ENCODE measurements around the gene GFRA3. TPM values are rescaled to one million over a fixed set of nuclear protein-coding genes. Genes with fewer than 3 reads are reported as not detected.

GFRA3 gene
- total and polyA plus RNA-seq, 8 donors, result 0.47 to 2.6 (median 1.1) TPM

DNA sequence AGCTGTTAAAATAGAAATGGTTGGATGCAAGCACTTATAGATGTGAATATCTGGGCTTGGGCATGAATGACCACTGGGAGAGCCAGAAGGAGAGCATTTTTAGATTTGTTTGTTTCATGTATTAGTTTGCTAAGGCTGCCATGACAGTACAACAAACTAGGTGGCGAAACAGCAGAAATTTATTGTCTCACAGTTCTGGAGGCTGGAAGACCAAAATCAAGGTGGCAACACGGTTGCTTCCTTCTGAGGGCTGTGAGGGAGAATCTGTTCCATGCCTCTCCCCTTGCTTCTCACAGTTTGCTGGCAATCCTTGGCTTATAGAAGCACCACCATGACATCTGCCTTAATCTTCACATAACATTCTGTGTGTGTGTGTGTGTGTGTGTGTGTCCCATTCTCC is 41.1 kb downstream of the GFRA3 start:
- H3K4me1 ChIP-seq, result peaks cover 0 to 10% (median 5%) of the 10 kb centered on the region in 3 donors
- DNase-seq (no peak), FAIRE-seq (no peak), ATAC-seq (no peak)
- H3K9me3 ChIP-seq, result no peaks in the 10 kb centered on the region
- H3K27me3 ChIP-seq, result no peaks in the 10 kb centered on the region
- WGBS, 2 donors, result 83 to 87% methylated on average over 2 of the region's 2 CpGs
- H3K4me3 ChIP-seq, result no peak overlapping the region
- no peaks in the 10 kb centered on the region for H3K36me3 ChIP-seq
- intact Hi-C loops (cut with DNase I), result no loop called here
- no peak overlapping the region for H3K27ac ChIP-seq
- TF ChIP-seq, protein P1, sequence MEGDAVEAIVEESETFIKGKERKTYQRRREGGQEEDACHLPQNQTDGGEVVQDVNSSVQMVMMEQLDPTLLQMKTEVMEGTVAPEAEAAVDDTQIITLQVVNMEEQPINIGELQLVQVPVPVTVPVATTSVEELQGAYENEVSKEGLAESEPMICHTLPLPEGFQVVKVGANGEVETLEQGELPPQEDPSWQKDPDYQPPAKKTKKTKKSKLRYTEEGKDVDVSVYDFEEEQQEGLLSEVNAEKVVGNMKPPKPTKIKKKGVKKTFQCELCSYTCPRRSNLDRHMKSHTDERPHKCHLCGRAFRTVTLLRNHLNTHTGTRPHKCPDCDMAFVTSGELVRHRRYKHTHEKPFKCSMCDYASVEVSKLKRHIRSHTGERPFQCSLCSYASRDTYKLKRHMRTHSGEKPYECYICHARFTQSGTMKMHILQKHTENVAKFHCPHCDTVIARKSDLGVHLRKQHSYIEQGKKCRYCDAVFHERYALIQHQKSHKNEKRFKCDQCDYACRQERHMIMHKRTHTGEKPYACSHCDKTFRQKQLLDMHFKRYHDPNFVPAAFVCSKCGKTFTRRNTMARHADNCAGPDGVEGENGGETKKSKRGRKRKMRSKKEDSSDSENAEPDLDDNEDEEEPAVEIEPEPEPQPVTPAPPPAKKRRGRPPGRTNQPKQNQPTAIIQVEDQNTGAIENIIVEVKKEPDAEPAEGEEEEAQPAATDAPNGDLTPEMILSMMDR (IDR thresholded peaks at IDR 0.05), result no peak

DNA sequence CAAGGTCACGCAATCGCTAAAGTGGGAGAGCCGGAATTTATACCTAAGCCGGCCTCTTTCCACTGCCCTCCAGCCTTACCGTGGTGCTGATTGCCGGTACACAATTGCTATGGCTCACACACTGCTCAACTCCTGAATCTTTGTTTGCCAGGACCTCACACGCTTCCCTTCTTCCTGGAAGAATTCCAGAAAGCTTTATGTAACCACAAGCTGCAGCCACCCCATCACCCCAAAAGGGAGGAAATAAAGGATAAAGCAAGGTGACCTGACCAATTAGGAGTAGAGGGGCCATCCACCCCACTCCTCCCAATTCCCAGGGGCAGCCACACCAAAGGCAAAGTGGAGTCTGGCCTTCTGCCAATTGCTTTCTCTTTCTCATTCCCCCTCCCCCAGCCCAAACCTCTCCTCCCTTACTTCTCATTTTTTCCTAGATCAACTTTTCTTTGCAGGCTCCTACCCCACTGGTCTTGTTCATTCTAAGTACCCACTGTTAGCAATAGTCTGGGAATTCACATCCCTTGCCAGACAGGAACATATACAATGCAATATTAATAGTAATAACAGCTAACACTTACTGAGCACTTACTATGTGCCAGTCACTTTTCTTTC is 43.3 kb downstream of the GFRA3 start:
- TF ChIP-seq, protein P1 (IDR thresholded peaks at IDR 0.05), result no peak
- no peak for FAIRE-seq
- H3K27ac ChIP-seq, result peak overlapping the region in 1 of 4 donors; percentile 41
- H3K4me3 ChIP-seq, result no peak overlapping the region
- no peaks in the 10 kb centered on the region for H3K27me3 ChIP-seq
- H3K9me3 ChIP-seq, result no peaks in the 10 kb centered on the region
- H3K36me3 ChIP-seq, result no peaks in the 10 kb centered on the region
- peak; percentile 75 to 90 (median 85) for ATAC-seq
- DNase-seq, result peak in 2 of 6 donors; percentile 24 to 25
- WGBS, 2 donors, result 13% methylated on average over 7 of the region's 7 CpGs
- intact Hi-C loops (cut with DNase I), result no loop called here
- peaks cover 0 to 10% (median 5%) of the 10 kb centered on the region in 3 donors for H3K4me1 ChIP-seq

DNA sequence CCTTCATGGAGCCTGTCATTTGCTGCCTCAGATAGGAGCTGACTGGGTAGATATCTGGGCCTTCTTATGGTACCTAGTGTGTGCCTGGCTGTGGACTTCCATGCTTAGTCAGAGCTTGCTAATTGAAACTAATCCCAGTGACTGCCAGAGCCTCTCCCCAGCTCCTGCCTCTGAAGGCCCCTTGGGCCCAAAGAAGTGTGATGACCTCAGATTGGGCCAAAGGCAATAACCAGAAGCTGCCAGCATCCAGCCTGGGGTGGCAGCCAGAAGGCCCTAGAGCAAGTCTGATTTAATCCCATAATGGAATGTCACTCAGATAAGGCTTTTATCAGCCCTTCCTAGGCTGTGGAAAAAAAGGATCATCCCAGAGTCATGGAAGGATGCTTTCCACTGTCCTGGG is 44.2 kb downstream of the GFRA3 start:
- intact Hi-C loops (cut with DNase I), result no loop called here
- Histone ChIP-seq H3K4me1 (peaks cover 0 to 10% (median 5%) of the 10 kb centered on the region in 3 donors), H3K36me3 (no peaks in the 10 kb centered on the region), H3K9me3 (no peaks in the 10 kb centered on the region), H3K27ac (peak overlapping the region in 1 of 4 donors; percentile 41), H3K27me3 (no peaks in the 10 kb centered on the region), H3K4me3 (no peak overlapping the region)
- no peak for FAIRE-seq
- DNase-seq, result no peak
- ATAC-seq, result peak in 3 of 4 donors; percentile 56 to 70 (median 69)
- TF ChIP-seq, protein P1 (IDR thresholded peaks at IDR 0.05), result no peak

DNA sequence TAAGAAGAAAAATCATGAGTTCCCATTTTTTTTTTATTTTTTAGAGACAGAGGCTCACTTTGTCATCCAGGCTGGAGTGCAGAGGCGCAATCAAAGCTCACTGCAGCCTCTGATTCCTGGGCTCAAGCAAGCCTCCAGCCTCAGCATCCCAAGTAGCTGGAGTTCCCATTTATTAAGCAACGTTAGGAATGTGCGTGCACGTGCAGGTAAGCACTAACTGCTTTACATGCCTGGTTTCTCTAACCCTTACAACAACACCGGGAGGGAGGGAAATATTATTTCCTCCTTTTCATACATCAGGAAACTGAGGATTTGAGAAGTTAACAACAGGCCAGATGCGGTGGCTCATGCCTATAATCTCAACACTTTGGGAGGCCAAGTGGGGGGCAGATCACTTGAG is 45.0 kb downstream of the GFRA3 start:
- no peaks in the 10 kb centered on the region for H3K9me3 ChIP-seq
- no peaks in the 10 kb centered on the region for H3K36me3 ChIP-seq
- no peak overlapping the region for H3K4me3 ChIP-seq
- no peaks in the 10 kb centered on the region for H3K27me3 ChIP-seq
- TF ChIP-seq, protein P1 (IDR thresholded peaks at IDR 0.05), result no peak
- no peak for DNase-seq
- ATAC-seq, result no peak
- 73 to 77% methylated on average over 6 of the region's 6 CpGs for WGBS, 2 donors
- intact Hi-C loops (cut with DNase I), result loop anchor here in 2 of 3 donors (10.0 kb wide), 2 partner anchors 55 to 185 kb away; no protein-coding TSS in a partner anchor
- H3K4me1 ChIP-seq, result peaks cover 0 to 10% (median 5%) of the 10 kb centered on the region in 3 donors
- no peak for FAIRE-seq
- H3K27ac ChIP-seq, result no peak overlapping the region

DNA sequence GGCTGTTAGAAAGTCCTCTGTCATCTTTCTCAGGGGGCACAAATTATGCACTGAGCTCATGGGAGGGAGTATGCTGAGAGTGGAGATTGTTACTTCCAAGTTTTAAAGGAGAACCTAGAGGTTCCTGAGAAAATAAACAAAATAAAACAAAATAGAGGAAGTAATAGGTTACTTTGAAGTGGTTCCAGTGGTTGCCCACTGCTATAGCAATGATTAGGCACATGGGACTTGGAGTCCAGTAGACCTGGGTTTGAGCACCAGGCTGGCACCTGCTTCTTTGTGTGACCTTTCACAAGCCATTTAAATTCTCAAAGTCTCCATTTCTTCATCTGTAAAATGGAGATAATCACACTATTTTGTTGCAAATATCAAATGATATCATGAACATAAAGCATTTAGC is 47.5 kb downstream of the GFRA3 start:
- Histone ChIP-seq H3K9me3 (no peaks in the 10 kb centered on the region), H3K27me3 (no peaks in the 10 kb centered on the region), H3K4me1 (peaks cover 0 to 13% (median 5%) of the 10 kb centered on the region in 3 donors), H3K27ac (no peak overlapping the region), H3K4me3 (no peak overlapping the region), H3K36me3 (no peaks in the 10 kb centered on the region)
- no peak for ATAC-seq
- DNase-seq, result no peak
- intact Hi-C loops (cut with DNase I), result loop anchor here in 2 of 3 donors (10.0 kb wide), 2 partner anchors 58 to 188 kb away; no protein-coding TSS in a partner anchor
- FAIRE-seq, result no peak
- TF ChIP-seq, protein P1 (IDR thresholded peaks at IDR 0.05), result no peak
